ENCODE results near the gene RRP1B.

Gene RRP1B

DNA sequence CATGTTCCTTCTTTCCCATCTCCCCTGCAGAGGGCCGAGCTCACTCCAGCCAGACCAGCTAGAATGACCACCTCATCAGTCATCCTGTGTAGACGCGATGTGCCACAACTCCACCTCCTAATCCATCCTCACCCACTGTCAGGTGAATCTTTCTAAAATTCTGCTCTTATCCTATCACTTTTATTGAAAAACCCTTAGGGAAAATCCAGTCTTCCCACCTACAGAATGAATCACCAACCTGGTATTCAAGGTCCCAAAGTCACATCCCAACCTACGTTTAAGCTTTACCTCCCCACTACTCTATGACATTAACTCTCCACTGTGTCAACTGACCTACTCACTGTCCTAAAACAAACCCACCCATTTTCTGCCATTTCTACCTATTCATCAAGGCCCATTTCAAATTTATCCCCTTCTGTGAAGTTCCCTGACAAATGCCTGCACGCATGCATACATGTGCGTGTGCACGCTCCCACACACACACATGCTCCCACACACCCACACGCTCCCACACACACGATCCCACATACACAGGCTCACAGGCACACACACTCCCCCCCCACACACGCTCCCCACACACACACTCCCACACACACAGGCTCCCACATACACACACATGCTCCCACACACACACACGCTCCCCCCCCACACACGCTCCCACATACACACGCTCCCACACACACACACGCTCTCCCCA is 27.8 kb upstream of the RRP1B start:
- H3K4me3 ChIP-seq (replicated peaks; ENCODE audit: low read depth, low read length), result no peak overlapping the region
- TF ChIP-seq, protein P1, sequence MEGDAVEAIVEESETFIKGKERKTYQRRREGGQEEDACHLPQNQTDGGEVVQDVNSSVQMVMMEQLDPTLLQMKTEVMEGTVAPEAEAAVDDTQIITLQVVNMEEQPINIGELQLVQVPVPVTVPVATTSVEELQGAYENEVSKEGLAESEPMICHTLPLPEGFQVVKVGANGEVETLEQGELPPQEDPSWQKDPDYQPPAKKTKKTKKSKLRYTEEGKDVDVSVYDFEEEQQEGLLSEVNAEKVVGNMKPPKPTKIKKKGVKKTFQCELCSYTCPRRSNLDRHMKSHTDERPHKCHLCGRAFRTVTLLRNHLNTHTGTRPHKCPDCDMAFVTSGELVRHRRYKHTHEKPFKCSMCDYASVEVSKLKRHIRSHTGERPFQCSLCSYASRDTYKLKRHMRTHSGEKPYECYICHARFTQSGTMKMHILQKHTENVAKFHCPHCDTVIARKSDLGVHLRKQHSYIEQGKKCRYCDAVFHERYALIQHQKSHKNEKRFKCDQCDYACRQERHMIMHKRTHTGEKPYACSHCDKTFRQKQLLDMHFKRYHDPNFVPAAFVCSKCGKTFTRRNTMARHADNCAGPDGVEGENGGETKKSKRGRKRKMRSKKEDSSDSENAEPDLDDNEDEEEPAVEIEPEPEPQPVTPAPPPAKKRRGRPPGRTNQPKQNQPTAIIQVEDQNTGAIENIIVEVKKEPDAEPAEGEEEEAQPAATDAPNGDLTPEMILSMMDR (IDR thresholded peaks at IDR 0.05; ENCODE audit: low read length, missing control alignments), result no peak
- no peak for DNase-seq (ENCODE audit: low read depth)

DNA sequence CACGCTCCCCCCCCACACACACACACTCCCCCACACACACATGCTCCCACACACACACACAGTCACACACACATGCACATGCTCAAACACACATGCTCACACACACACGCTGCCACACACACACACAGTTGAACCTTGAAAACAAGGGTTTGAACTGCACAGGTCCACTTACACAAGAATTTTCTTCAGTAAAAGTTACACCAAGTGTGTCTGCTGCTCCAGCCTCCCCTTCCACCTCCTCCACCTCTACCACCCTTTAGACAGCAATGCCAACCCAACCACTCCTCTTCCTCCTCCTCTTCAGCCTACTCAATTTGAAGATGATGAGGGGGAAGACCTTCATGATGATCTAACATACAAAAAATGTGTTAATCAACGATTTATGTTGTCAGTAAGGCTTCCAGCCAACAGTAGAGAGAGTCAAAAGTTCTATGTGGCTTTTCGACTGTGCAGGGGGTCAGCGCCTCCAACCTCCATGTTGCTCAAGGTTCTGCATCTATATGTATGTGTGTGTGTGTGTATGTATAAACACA is 26.9 kb upstream of the RRP1B start:
- TF ChIP-seq, protein P1 (IDR thresholded peaks at IDR 0.05; ENCODE audit: low read length, missing control alignments), result no peak
- no peak for DNase-seq (ENCODE audit: low read depth)
- H3K4me3 ChIP-seq (replicated peaks; ENCODE audit: low read depth, low read length), result no peak overlapping the region

DNA sequence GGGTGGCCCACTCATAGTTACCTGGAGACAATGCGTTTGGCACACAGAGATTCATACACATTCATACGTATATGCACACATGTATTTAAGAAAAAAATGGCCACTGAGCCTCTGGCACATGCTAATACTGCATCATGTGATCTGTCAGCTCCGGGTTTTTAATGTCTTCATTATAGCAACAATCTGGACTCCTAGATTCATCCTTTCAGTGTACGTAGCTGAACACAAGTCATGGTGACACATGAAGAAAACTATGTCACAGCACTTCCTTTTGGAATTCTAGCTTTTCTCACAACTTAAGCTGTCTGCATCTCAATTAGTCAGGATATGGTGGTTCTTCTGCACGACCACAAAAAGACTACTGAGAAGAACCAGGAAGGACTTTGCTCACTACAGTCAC is 24.7 kb upstream of the RRP1B start:
- DNase-seq (ENCODE audit: low read depth), result peak; percentile 12
- TF ChIP-seq, protein P1 (IDR thresholded peaks at IDR 0.05; ENCODE audit: low read length, missing control alignments), result no peak
- H3K4me3 ChIP-seq (replicated peaks; ENCODE audit: low read depth, low read length), result no peak overlapping the region

DNA sequence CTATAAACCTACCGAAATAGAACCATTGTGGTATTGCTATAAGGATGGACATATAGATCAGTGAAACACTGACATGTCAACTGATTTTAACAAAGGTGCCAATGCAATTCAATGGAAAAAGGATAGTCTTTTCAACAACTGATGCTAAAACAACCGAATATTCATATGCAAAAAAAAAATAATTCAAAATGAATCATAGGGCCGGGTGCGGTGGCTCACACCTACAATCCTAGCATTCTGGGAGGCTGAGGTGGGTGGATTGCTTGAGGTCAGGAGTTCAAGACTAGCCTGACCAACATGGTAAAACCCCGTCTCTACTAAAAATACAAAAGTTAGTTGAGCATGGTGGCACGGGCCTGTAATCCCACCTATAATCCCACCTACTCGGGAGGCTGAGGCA is 23.9 kb upstream of the RRP1B start:
- no peak for DNase-seq (ENCODE audit: low read depth)
- TF ChIP-seq, protein P1 (IDR thresholded peaks at IDR 0.05; ENCODE audit: low read length, missing control alignments), result no peak

DNA sequence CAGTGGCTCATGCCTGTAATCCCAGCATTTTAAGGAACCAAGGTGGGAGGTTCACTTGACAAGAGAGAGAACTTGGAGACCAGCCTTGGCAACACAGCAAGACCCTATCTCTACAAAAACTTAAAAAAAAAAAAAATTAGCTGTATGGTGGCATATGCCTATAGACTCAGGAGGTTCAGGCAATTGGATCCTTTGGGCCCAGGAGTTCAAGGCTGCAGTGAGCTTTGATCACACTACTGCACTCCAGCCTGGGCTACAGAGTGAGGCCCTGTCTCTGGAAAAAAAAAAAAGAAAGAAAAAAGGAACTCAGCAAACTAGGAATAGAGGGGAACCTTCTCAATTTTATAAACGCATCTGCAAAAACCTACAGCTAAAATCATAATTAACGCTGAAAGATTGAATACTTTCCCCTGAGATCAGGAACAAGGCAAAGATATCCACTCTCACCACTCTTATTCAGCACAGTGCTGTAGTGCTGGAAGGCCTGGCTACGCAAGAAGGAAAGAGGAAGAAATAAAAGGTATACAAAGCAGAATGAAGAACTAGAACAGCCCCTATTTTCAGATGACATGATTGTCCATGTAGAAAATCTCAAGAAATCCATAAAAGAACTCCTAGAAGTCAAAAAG is 21.7 kb upstream of the RRP1B start:
- no peak for DNase-seq (ENCODE audit: low read depth)
- H3K4me3 ChIP-seq (replicated peaks; ENCODE audit: low read depth, low read length), result no peak overlapping the region
- TF ChIP-seq, protein P1 (IDR thresholded peaks at IDR 0.05; ENCODE audit: low read length, missing control alignments), result no peak

More for the DNA sequence above, 23.9 kb upstream of the RRP1B start:
- H3K4me3 ChIP-seq (replicated peaks; ENCODE audit: low read depth, low read length), result no peak overlapping the region

DNA sequence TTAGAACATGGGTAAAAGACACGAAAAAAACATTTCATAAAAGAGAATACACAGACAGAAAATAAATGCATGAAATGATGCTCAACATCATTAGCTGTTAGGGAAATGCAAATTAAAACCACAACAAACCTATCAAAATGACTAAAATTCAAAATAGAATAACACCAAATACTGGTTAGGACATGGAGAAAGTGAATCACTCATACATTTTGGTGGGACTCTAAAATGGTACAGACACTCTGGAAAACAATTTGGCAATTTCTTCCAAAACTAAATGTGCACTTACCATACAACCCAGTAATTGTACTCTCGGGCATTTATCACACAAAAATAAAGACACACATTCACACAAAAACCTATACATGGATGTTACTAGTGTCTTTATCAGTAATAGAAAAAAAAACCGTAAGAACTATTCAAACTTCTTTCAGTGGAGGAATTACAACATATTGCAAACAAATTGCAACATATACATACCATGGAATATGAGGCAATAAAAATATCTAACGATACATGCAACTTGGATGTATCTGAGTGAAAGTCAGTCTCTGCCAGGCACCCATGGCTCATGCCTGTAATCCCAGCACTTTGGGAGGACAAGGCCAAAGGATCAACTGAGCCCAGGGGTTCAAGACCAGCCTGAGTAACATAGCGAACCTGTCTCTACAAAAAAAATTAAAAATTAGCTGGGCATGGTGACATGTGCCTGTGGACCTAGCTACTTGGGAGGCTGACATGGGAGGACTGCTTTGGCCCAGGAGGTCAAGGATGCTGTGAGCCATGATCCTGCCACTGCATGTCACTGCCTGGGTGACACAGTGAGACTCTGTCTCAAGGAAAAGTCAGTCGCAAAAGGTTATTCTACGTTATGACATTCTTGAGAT is 19.6 kb upstream of the RRP1B start:
- TF ChIP-seq, protein P1 (IDR thresholded peaks at IDR 0.05; ENCODE audit: low read length, missing control alignments), result no peak
- DNase-seq (ENCODE audit: low read depth), result peak; percentile 94
- H3K4me3 ChIP-seq (replicated peaks; ENCODE audit: low read depth, low read length), result no peak overlapping the region
